ENCODE measurements around the gene MAGEB6B. TPM values are rescaled to one million over a fixed set of nuclear protein-coding genes. Genes with fewer than 3 reads are reported as not detected.

Gene MAGEB6B
- total RNA-seq, 1 donor from 2014 or later, result not detected

- H3K36me3 ChIP-seq (ENCODE audit: control insufficient read depth, insufficient read depth, low read length), result no peaks in the 10 kb centered on the region
- H3K4me3 ChIP-seq (ENCODE audit: low read depth, low read length), result no peak overlapping the region
- DNase-seq (ENCODE audit: low read depth), result no peak
- H3K27me3 ChIP-seq (ENCODE audit: control insufficient read depth, insufficient read depth, low read length), result no peaks in the 10 kb centered on the region
- no peak for TF ChIP-seq CTCF (IDR thresholded peaks at IDR 0.05; ENCODE audit: insufficient read depth, low read length, poor library complexity, severe bottlenecking)
These were observed 47.6 kb downstream of the MAGEB6B start for GRCh38 chrX:26208012-26208411.

Other genes starting within 250 kb of the MAGEB6B start
- not detected in 2 replicates for gene MAGEB18, start 22.3 kb upstream of the MAGEB6B start, total RNA-seq
- gene MAGEB6, start 31.8 kb downstream of the MAGEB6B start, total RNA-seq, result not detected in 2 replicates
- gene MAGEB5, start 55.6 kb downstream of the MAGEB6B start, total RNA-seq, result not detected in 2 replicates